ENCODE data around the gene BMF. TPM values are rescaled to one million over a fixed set of nuclear protein-coding genes. Genes with fewer than 3 reads are reported as not detected.
A peak's percentile ranks its signal among the peaks of the same experiment; 100 is the strongest.

Gene BMF
- total RNA-seq, 1 donor from 2014 or later: 376 TPM

- Mint-ChIP-seq H3K4me3 (peak overlapping the region; percentile 94), H3K36me3 (ENCODE audit: low read depth) (peaks cover 58% of the 10 kb centered on the region), H3K27ac (peak overlapping the region; percentile 92), H3K27me3 (no peaks in the 10 kb centered on the region), H3K9me3 (no peaks in the 10 kb centered on the region), H3K4me1 (peaks cover 71% of the 10 kb centered on the region)
- intact Hi-C loops (cut with micrococcal nuclease): loop anchor here (1.0 to 5.0 kb wide), 11 partner anchors 14 to 324 kb away; partner anchors contain the start of genes BUB1B, EIF2AK4, FSIP1 and INAFM2
- ATAC-seq (ENCODE audit: low read depth) (peak; percentile 42), DNase-seq (peak; percentile 54)
- TF ChIP-seq CTCF (IDR thresholded peaks at IDR 0.05): no peak
- ChIA-PET CTCF (interaction anchor here (0.7 to 16.6 kb wide), 29 partner anchors 8 to 202 kb away, joined by 3 to 519 read pairs (median 5); partner anchors contain the start of genes BUB1B, PLCB2 and SRP14), POLR2A (interaction anchor here (0.6 to 23.5 kb wide), 28 partner anchors 10 to 800 kb away, joined by 3 to 1329 read pairs (median 6); partner anchors contain the start of genes BUB1B, FSIP1, PAK6 and PLCB2)
These were observed 2.2 kb downstream of the BMF start for GRCh38 chr15:40106203-40107161.

GRCh38 chr15:40105517-40106202 lies 3.0 kb downstream of the BMF start:
- ChIA-PET POLR2A (interaction anchor here (0.6 to 23.5 kb wide), 20 partner anchors 10 to 801 kb away, joined by 3 to 1329 read pairs (median 14); partner anchors contain the start of genes BUB1B, PLCB2 and SRP14), CTCF (interaction anchor here (0.7 to 16.6 kb wide), 23 partner anchors 8 to 203 kb away, joined by 3 to 519 read pairs (median 8); partner anchors contain the start of genes PLCB2 and SRP14)
- TF ChIP-seq CTCF (IDR thresholded peaks at IDR 0.05): no peak
- ATAC-seq (ENCODE audit: low read depth) (peak; percentile 45), DNase-seq (peak; percentile 54)
- H3K4me3 Mint-ChIP-seq: peak overlapping the region; percentile 94
- peaks cover 66% of the 10 kb centered on the region for H3K36me3 Mint-ChIP-seq (ENCODE audit: low read depth)
- peak overlapping the region; percentile 92 for H3K27ac Mint-ChIP-seq
- intact Hi-C loops (cut with micrococcal nuclease): loop anchor here (1.0 to 5.0 kb wide), 11 partner anchors 9 to 323 kb away; partner anchors contain the start of genes BUB1B, EIF2AK4, FSIP1 and INAFM2
- no peaks in the 10 kb centered on the region for H3K27me3 Mint-ChIP-seq
- H3K4me1 Mint-ChIP-seq: peaks cover 79% of the 10 kb centered on the region
- no peaks in the 10 kb centered on the region for H3K9me3 Mint-ChIP-seq

- Mint-ChIP-seq H3K4me1 (peaks cover 86% of the 10 kb centered on the region), H3K4me3 (peak overlapping the region; percentile 94), H3K27ac (peak overlapping the region; percentile 92), H3K36me3 (ENCODE audit: low read depth) (peaks cover 73% of the 10 kb centered on the region), H3K9me3 (no peaks in the 10 kb centered on the region), H3K27me3 (no peaks in the 10 kb centered on the region)
- ChIA-PET POLR2A (interaction anchor here (0.7 to 23.5 kb wide), 11 partner anchors 9 to 204 kb away, joined by 3 to 1329 read pairs (median 172); partner anchors contain the start of genes PLCB2 and SRP14), CTCF (interaction anchor here (0.7 to 16.6 kb wide), 24 partner anchors 9 to 204 kb away, joined by 3 to 519 read pairs (median 6); partner anchors contain the start of genes PLCB2 and SRP14)
- intact Hi-C loops (cut with micrococcal nuclease): loop anchor here (1.0 to 5.0 kb wide), 7 partner anchors 9 to 217 kb away; partner anchors contain the start of genes EIF2AK4 and INAFM2
- DNase-seq (peak; percentile 69), ATAC-seq (ENCODE audit: low read depth) (peak; percentile 25)
- peak; percentile 28 for TF ChIP-seq CTCF (IDR thresholded peaks at IDR 0.05)
These were observed 3.7 kb downstream of the BMF start for GRCh38 chr15:40104865-40105516.

- no peak for TF ChIP-seq CTCF (IDR thresholded peaks at IDR 0.05)
These were observed 4.3 kb downstream of the BMF start for GRCh38 chr15:40104296-40104864.

More at GRCh38 chr15:40104296-40104864, 4.3 kb downstream of the BMF start:
- POLR2A ChIA-PET: interaction anchor here (7.7 to 23.5 kb wide), 6 partner anchors 8 to 61 kb away, joined by 172 to 1329 read pairs (median 447); partner anchors contain the start of gene SRP14
- H3K9me3 Mint-ChIP-seq: no peaks in the 10 kb centered on the region
- peaks cover 89% of the 10 kb centered on the region for H3K4me1 Mint-ChIP-seq
- no peak for ATAC-seq (ENCODE audit: low read depth)
- peak overlapping the region; percentile 94 for H3K4me3 Mint-ChIP-seq
- peak overlapping the region; percentile 92 for H3K27ac Mint-ChIP-seq
- no peak for DNase-seq
- intact Hi-C loops (cut with micrococcal nuclease): no loop called here
- CTCF ChIA-PET: interaction anchor here (0.7 to 16.6 kb wide), 20 partner anchors 9 to 204 kb away, joined by 3 to 519 read pairs (median 6); partner anchors contain the start of genes PLCB2 and SRP14
- peaks cover 77% of the 10 kb centered on the region for H3K36me3 Mint-ChIP-seq (ENCODE audit: low read depth)
- H3K27me3 Mint-ChIP-seq: no peaks in the 10 kb centered on the region
